HEK293 (cell line): ENCODE measurements around the gene UBXN1.
"Not testable (repeated sequence)": the region's sequence is repeated elsewhere in the genome, so short reads cannot be mapped to it uniquely, and the experiment has no call there.

Experiments used
- ZNF24 ChIP-seq: fragments of 450-650 bp; formaldehyde crosslinking; IDR thresholded peaks from 2 replicates; pipeline ENCODE4 v1.5.1; 2016; ENCODE audit warnings: missing biosample characterization, missing genetic modification characterization
- ZNF354C ChIP-seq: fragments of 450-650 bp; formaldehyde crosslinking; IDR thresholded peaks from 2 replicates; pipeline ENCODE4 v1.5.1; 2016; ENCODE audit warnings: missing biosample characterization, missing genetic modification characterization, low read depth, borderline replicate concordance
- TF ChIP-seq, protein P1 (sequence below): fragments of 450-650 bp; formaldehyde crosslinking; IDR thresholded peaks from 2 replicates; pipeline ENCODE4 v1.5.1; 2017; ENCODE audit warnings: missing biosample characterization, missing genetic modification characterization
- TF ChIP-seq, protein P2 (sequence below): fragments of 450-650 bp; formaldehyde crosslinking; IDR thresholded peaks from 2 replicates; pipeline ENCODE4 v1.5.1; 2016; ENCODE audit warnings: missing biosample characterization, missing genetic modification characterization, low read depth
- TF ChIP-seq, protein P3 (sequence below): fragments of 450-650 bp; formaldehyde crosslinking; IDR thresholded peaks from 2 replicates; pipeline ENCODE4 v1.5.1; 2016; ENCODE audit warnings: missing biosample characterization, missing genetic modification characterization

DNA sequence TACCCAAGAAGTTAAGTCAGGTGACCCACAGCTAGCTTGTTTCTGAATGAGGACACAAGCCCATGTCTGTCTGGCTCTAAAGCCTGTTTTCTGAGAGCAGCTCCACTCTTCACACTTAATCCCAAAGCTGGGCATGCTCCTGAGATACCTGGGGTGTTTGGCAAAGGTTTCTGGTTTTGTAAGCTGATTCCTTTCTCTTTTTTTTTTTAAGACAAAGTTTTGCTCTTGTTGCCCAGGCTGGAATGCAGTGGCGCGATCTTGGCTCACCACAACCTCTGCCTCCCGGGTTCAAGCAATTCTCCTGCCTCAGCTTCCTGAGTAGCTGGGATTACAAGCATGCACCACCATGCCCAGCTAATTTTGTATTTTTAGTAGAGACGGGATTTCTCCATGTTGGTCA, 14.8 kb upstream of the UBXN1 start:
- TF ChIP-seq ZNF24 (tag by site-specific recombination); ZNF354C: not testable (repeated sequence)
- TF ChIP-seq, protein P1, sequence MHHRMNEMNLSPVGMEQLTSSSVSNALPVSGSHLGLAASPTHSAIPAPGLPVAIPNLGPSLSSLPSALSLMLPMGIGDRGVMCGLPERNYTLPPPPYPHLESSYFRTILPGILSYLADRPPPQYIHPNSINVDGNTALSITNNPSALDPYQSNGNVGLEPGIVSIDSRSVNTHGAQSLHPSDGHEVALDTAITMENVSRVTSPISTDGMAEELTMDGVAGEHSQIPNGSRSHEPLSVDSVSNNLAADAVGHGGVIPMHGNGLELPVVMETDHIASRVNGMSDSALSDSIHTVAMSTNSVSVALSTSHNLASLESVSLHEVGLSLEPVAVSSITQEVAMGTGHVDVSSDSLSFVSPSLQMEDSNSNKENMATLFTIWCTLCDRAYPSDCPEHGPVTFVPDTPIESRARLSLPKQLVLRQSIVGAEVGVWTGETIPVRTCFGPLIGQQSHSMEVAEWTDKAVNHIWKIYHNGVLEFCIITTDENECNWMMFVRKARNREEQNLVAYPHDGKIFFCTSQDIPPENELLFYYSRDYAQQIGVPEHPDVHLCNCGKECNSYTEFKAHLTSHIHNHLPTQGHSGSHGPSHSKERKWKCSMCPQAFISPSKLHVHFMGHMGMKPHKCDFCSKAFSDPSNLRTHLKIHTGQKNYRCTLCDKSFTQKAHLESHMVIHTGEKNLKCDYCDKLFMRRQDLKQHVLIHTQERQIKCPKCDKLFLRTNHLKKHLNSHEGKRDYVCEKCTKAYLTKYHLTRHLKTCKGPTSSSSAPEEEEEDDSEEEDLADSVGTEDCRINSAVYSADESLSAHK (tag by site-specific recombination) = not testable (repeated sequence)
- TF ChIP-seq, protein P2, sequence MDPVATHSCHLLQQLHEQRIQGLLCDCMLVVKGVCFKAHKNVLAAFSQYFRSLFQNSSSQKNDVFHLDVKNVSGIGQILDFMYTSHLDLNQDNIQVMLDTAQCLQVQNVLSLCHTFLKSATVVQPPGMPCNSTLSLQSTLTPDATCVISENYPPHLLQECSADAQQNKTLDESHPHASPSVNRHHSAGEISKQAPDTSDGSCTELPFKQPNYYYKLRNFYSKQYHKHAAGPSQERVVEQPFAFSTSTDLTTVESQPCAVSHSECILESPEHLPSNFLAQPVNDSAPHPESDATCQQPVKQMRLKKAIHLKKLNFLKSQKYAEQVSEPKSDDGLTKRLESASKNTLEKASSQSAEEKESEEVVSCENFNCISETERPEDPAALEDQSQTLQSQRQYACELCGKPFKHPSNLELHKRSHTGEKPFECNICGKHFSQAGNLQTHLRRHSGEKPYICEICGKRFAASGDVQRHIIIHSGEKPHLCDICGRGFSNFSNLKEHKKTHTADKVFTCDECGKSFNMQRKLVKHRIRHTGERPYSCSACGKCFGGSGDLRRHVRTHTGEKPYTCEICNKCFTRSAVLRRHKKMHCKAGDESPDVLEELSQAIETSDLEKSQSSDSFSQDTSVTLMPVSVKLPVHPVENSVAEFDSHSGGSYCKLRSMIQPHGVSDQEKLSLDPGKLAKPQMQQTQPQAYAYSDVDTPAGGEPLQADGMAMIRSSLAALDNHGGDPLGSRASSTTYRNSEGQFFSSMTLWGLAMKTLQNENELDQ = not testable (repeated sequence)
- TF ChIP-seq, protein P3, sequence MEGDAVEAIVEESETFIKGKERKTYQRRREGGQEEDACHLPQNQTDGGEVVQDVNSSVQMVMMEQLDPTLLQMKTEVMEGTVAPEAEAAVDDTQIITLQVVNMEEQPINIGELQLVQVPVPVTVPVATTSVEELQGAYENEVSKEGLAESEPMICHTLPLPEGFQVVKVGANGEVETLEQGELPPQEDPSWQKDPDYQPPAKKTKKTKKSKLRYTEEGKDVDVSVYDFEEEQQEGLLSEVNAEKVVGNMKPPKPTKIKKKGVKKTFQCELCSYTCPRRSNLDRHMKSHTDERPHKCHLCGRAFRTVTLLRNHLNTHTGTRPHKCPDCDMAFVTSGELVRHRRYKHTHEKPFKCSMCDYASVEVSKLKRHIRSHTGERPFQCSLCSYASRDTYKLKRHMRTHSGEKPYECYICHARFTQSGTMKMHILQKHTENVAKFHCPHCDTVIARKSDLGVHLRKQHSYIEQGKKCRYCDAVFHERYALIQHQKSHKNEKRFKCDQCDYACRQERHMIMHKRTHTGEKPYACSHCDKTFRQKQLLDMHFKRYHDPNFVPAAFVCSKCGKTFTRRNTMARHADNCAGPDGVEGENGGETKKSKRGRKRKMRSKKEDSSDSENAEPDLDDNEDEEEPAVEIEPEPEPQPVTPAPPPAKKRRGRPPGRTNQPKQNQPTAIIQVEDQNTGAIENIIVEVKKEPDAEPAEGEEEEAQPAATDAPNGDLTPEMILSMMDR = not testable (repeated sequence)
